ENCODE data around the gene ST6GALNAC6.
A peak's percentile ranks its signal among the peaks of the same experiment; 100 is the strongest.
"Not testable (repeated sequence)": the region's sequence is repeated elsewhere in the genome, so short reads cannot be mapped to it uniquely, and the experiment has no call there.

ST6GALNAC6 gene

GRCh38 chr9:127886401-127886972, 12.9 kb downstream of the ST6GALNAC6 start:
- Histone ChIP-seq H4K20me1 (peaks cover 0 to 49% (median 0%) of the 10 kb centered on the region in 11 experiments; a peak in 7 of 22 replicates), H3K4me2 (peak overlapping the region; percentile 72 to 94 (median 87)), H3K9ac (peak overlapping the region in 10 of 11 experiments; percentile 21 to 75 (median 64); a peak in 16 of 22 replicates), H3K27ac (peak overlapping the region in 7 of 11 experiments; percentile 43 to 80 (median 73); a peak in 12 of 22 replicates), H3K9me3 (replicated peaks in 1 of 11) (no peaks in the 10 kb centered on the region), H3K36me3 (peaks cover 27 to 55% (median 44%) of the 10 kb centered on the region in 11 experiments), H3K4me1 (peaks cover 81 to 89% (median 86%) of the 10 kb centered on the region in 10 experiments), H3K27me3 (no peaks in the 10 kb centered on the region), H3K4me3 (peak overlapping the region in 1 of 10 experiments; percentile 7; a peak in 1 of 20 replicates)
- TF ChIP-seq Cebpa-rat (IDR thresholded peaks at IDR 0.05), result no peak

GRCh38 chr9:127885508-127886281, 13.7 kb downstream of the ST6GALNAC6 start:
- Histone ChIP-seq H3K4me2 (peak overlapping the region; percentile 72 to 94 (median 87)), H3K36me3 (peaks cover 19 to 48% (median 37%) of the 10 kb centered on the region in 11 experiments), H3K9me3 (replicated peaks in 1 of 11) (no peaks in the 10 kb centered on the region), H3K27ac (peak overlapping the region in 9 of 11 experiments; percentile 32 to 80 (median 69); a peak in 17 of 22 replicates), H3K4me1 (peaks cover 86 to 95% (median 92%) of the 10 kb centered on the region in 10 experiments), H3K4me3 (peak overlapping the region in 3 of 10 experiments; percentile 1 to 30 (median 10); a peak in 2 of 20 replicates), H3K27me3 (no peaks in the 10 kb centered on the region), H4K20me1 (peaks cover 0 to 44% (median 0%) of the 10 kb centered on the region in 11 experiments; a peak in 7 of 22 replicates), H3K9ac (peak overlapping the region; percentile 21 to 75 (median 62))
- no peak for TF ChIP-seq Cebpa-rat (IDR thresholded peaks at IDR 0.05)

DNA sequence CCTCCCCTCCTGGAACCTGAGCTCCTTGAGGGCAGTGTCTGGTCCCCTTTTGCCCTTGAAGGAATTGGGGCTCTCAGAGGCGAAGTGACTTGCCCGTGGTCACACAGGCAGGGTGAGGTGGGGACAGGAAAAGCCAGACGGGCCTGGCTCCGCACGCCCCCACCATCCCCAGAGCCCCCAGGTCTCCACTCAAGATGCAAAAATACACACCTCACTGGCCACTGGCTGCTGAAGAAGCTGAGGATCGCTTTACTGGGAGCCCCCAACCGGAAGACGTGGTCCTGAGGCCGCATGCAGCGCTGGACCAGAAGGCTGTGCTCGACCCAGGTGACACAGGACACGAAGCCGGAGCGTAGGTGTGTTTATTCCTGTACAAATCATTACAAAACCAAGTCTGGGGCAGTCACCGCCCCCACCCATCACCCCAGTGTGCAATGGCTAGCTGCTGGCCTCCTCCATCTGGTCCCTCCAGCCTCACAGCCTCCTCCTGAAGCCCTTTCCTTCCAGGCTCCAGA, 14.4 kb downstream of the ST6GALNAC6 start:
- H3K4me2 ChIP-seq, result peak overlapping the region; percentile 72 to 94 (median 87)
- peaks cover 86 to 98% (median 95%) of the 10 kb centered on the region in 10 experiments for H3K4me1 ChIP-seq
- H3K4me3 ChIP-seq, result peak overlapping the region in 3 of 10 experiments; percentile 1 to 30 (median 10); a peak in 2 of 20 replicates
- H3K36me3 ChIP-seq, result peaks cover 13 to 41% (median 31%) of the 10 kb centered on the region in 11 experiments
- H3K27me3 ChIP-seq, result no peaks in the 10 kb centered on the region
- peaks cover 0 to 37% (median 0%) of the 10 kb centered on the region in 11 experiments; a peak in 7 of 22 replicates for H4K20me1 ChIP-seq
- H3K9ac ChIP-seq, result peak overlapping the region; percentile 21 to 75 (median 62); a peak in 20 of 22 replicates
- TF ChIP-seq Cebpa-rat (IDR thresholded peaks at IDR 0.05), result no peak
- H3K9me3 ChIP-seq (replicated peaks in 1 of 11), result no peaks in the 10 kb centered on the region
- H3K27ac ChIP-seq, result peak overlapping the region in 9 of 11 experiments; percentile 32 to 80 (median 69); a peak in 18 of 22 replicates

DNA sequence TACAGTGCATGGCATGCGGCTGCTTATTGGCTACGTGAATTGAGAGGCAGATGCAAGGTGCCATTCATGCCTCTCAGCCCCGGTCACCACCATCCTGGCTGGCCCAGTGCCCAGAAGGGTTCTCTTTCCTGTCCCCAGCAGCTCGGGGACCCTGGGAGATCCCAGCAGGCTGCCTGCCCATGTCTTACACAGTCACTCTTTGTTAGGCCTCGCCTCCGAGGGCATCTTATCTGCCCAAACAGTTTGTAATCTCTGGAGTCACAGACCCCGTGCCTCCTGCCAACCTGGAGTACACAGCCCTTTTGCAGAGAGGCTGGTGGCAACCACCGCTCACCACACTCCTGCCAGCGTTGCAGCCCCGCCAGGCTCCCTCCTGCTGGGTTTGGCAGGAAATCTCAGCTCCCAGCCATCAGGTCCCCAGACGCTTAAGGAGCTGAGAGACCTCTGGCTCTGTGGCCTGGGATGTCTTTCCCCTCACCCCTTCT, 14.9 kb downstream of the ST6GALNAC6 start:
- peak overlapping the region; percentile 72 to 94 (median 87) for H3K4me2 ChIP-seq

DNA sequence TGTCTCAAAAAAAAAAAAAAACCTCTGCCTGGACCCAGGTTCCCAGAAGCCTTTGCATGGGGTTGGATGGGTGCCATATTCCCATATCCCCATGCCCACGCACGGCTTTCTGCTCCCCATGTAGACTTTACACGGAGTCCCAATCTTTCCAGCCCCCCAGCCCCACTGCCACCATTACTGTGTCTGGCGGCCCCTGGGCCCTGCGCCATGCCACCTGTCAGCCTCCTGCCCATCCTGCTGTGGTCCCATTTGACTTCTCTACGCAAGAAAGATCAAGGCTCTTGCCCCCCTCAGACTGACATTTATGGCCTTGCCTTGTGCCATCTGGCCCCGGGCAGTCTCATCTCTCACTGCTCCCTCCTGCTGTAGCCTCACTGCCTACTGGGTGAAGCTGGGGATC, 15.4 kb downstream of the ST6GALNAC6 start:
- H4K20me1 ChIP-seq, result peaks cover 0 to 35% (median 0%) of the 10 kb centered on the region in 11 experiments; a peak in 5 of 22 replicates
- no peak for TF ChIP-seq Cebpa-rat (IDR thresholded peaks at IDR 0.05)
- H3K27me3 ChIP-seq, result peaks cover 0 to 2% (median 0%) of the 10 kb centered on the region in 11 experiments; a peak in 5 of 22 replicates
- H3K9ac ChIP-seq, result peak overlapping the region in 8 of 11 experiments; percentile 53 to 75 (median 68); a peak in 12 of 22 replicates
- H3K9me3 ChIP-seq (replicated peaks in 1 of 11), result no peaks in the 10 kb centered on the region
- H3K36me3 ChIP-seq, result peaks cover 9 to 32% (median 20%) of the 10 kb centered on the region in 11 experiments; a peak in 21 of 22 replicates
- H3K27ac ChIP-seq, result peak overlapping the region in 9 of 11 experiments; percentile 32 to 80 (median 69); a peak in 17 of 22 replicates
- H3K4me1 ChIP-seq, result peaks cover 83 to 99% (median 95%) of the 10 kb centered on the region in 10 experiments
- H3K4me3 ChIP-seq, result 0 out of 20 replicates have a peak overlapping the region, but pooled peaks of 2 of the 10 experiments have one; percentile 1 to 30
- peak overlapping the region; percentile 72 to 94 (median 87) for H3K4me2 ChIP-seq

More for the DNA sequence above, 14.9 kb downstream of the ST6GALNAC6 start:
- Histone ChIP-seq H3K9ac (peak overlapping the region; percentile 21 to 75 (median 62); a peak in 19 of 22 replicates), H3K27me3 (no peaks in the 10 kb centered on the region), H3K9me3 (replicated peaks in 1 of 11) (no peaks in the 10 kb centered on the region), H3K4me1 (peaks cover 83 to 99% (median 95%) of the 10 kb centered on the region in 10 experiments), H3K4me3 (peak overlapping the region in 3 of 10 experiments; percentile 1 to 30 (median 10); a peak in 2 of 20 replicates), H3K27ac (peak overlapping the region in 9 of 11 experiments; percentile 32 to 80 (median 69); a peak in 18 of 22 replicates), H3K36me3 (peaks cover 9 to 36% (median 26%) of the 10 kb centered on the region in 11 experiments; a peak in 21 of 22 replicates), H4K20me1 (peaks cover 0 to 35% (median 0%) of the 10 kb centered on the region in 11 experiments; a peak in 5 of 22 replicates)
- no peak for TF ChIP-seq Cebpa-rat (IDR thresholded peaks at IDR 0.05)

DNA sequence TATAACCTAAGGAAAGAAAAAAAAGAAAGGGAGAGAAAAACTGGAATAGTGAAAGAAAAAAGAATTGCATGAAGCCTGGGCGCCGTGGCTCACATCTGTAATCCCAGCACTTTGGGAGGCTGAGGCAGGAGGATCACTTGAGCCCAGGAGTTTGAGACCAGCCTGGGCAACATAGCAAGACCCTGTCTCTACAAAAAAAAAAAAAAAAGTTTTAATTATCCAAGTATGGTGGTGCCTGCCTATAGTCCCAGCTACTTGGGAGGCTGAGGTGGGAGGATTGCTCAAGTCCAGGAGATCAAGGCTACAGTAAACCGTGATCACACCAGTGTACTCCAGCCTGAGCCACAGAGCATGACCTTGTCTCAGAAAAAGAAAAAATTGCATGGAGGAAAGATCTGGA, 17.7 kb downstream of the ST6GALNAC6 start:
- Histone ChIP-seq H3K9ac (0 out of 22 replicates have a peak overlapping the region, but pooled peaks of 1 of the 11 experiments have one; percentile 44), H3K4me1 (peaks cover 82 to 98% (median 94%) of the 10 kb centered on the region in 10 experiments), H3K27me3 (peaks cover 19 to 24% (median 21%) of the 10 kb centered on the region in 11 experiments), H3K4me2 (peak overlapping the region in 7 of 11 experiments; percentile 16 to 94 (median 87); a peak in 10 of 22 replicates), H3K27ac (peak overlapping the region in 3 of 11 experiments; percentile 73 to 80 (median 79); a peak in 3 of 22 replicates), H4K20me1 (peaks cover 0 to 45% (median 0%) of the 10 kb centered on the region in 11 experiments; a peak in 5 of 22 replicates)
- not testable (repeated sequence) for H3K4me3 ChIP-seq; H3K36me3 ChIP-seq; H3K9me3 ChIP-seq (replicated peaks in 1 of 11)

DNA sequence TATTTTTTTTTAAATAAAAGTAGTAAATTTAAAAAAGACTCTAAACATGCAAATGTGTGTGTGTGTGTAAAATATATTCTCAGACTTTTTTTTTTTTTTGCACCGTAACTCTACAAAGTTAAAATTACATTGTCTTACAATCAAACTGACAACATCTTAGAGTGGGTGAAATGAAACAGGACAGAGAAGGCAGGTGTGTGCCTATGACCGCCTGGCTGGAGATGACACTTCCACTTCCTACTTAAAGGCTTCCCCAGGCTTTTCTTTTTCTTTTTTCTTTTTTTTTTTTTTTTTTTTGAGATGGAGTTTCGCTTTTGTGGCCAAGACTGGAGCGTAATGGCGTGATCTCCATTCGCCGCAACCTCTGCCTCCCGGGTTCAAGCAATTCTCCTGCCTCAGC, 19.3 kb downstream of the ST6GALNAC6 start:
- H3K27ac ChIP-seq, result no peak overlapping the region
- peak overlapping the region; percentile 33 to 73 (median 49); a peak in 20 of 22 replicates for H3K4me2 ChIP-seq
- no peaks in the 10 kb centered on the region for H3K9me3 ChIP-seq (replicated peaks in 1 of 11)
- no peak overlapping the region for H3K9ac ChIP-seq
- peaks cover 69 to 98% (median 93%) of the 10 kb centered on the region in 10 experiments for H3K4me1 ChIP-seq
- peaks cover 0 to 40% (median 0%) of the 10 kb centered on the region in 11 experiments; a peak in 5 of 22 replicates for H4K20me1 ChIP-seq
- no peak overlapping the region for H3K4me3 ChIP-seq
- TF ChIP-seq Cebpa-rat (IDR thresholded peaks at IDR 0.05), result no peak
- peaks cover 20 to 29% (median 24%) of the 10 kb centered on the region in 11 experiments for H3K27me3 ChIP-seq
- no peaks in the 10 kb centered on the region for H3K36me3 ChIP-seq

All from BLaER1 treated with 17β-estradiol and CSF1 and Interleukin-3, amounts not matched to agents 10 nM and 100 nM (cell line).